GM12878 (cell line): Measurements from ENCODE around the gene GPR78.

Experiments used
- CHD1 ChIP-seq: IDR thresholded peaks from 2 replicates; pipeline ENCODE4 v1.6.1; 2012; ENCODE audit warnings: low read depth, low read length, improper control_type of control experiment
- NR2C2 ChIP-seq: IDR thresholded peaks from 2 replicates; pipeline ENCODE4 v1.6.1; 2011; ENCODE audit warnings: borderline replicate concordance, low read depth; ENCODE audit not compliant: control insufficient read depth, insufficient read length

GRCh38 chr4:8541981-8542715 lies 38.0 kb upstream of the GPR78 start:
- TF ChIP-seq CHD1, result no peak
- no peak for TF ChIP-seq NR2C2
